K562 (cell line): ENCODE data around the gene NLRX1. TPM values are rescaled to one million over a fixed set of nuclear protein-coding genes. Genes with fewer than 3 reads are reported as not detected.

Source experiments
- ADNP ChIP-seq: fragments of 200-800 bp; sonication (Bioruptor generic); IDR thresholded peaks from 2 replicates; pipeline ENCODE4 v1.6.1; 2016; ENCODE audit warnings: missing genetic modification characterization, missing compliant biosample characterization
- CBX5 ChIP-seq: IDR thresholded peaks from 2 replicates; pipeline ENCODE4 v1.6.1; 2014; ENCODE audit warnings: low read depth, borderline replicate concordance
- DIDO1 ChIP-seq: fragments of 450-650 bp; IDR thresholded peaks from 2 replicates; pipeline ENCODE4 v1.6.1; 2016; ENCODE audit warnings: low read depth, missing biosample characterization, missing genetic modification characterization
- ELF1 ChIP-seq: fragments of 200-800 bp; sonication (Bioruptor generic); IDR thresholded peaks from 2 replicates; pipeline ENCODE4 v1.6.1; 2016; ENCODE audit warnings: missing genetic modification characterization, missing compliant biosample characterization
- JUN ChIP-seq, 2 experiments: sonication (generic) in 1 of 2; formaldehyde crosslinking in 1 of 2; IDR thresholded peaks; 2 replicates each; pipeline versions ENCODE4 v1.6.1 to v1.8.0; 2012 to 2022; ENCODE audit warnings: borderline replicate concordance in 2 of 2, mild to moderate bottlenecking in 2 of 2, improper control_type of control experiment in 1 of 2, low read depth in 1 of 2, low read length in 1 of 2, missing genetic modification reagents in 1 of 2
- KDM5B ChIP-seq: fragments of 200-600 bp; sonication (generic); IDR thresholded peaks from 2 replicates; pipeline ENCODE4 v1.6.1; 2012; ENCODE audit warnings: low read depth, mild to moderate bottlenecking, moderate library complexity, low read length, control low read depth, inconsistent platforms; ENCODE audit not compliant: insufficient replicate concordance
- NEUROD1 ChIP-seq: fragments of 150-350 bp; IDR thresholded peaks from 2 replicates; pipeline ENCODE4 v1.6.1; 2014; ENCODE audit warnings: borderline replicate concordance, low read length, low read depth; ENCODE audit not compliant: partially characterized antibody
- PPARD ChIP-seq: fragments of 250-450 bp; sonication (Bioruptor Pico); IDR thresholded peaks from 2 replicates; pipeline ENCODE4 v1.8.0; 2022; ENCODE audit warnings: inconsistent platforms, mild to moderate bottlenecking, moderate library complexity
- ZNF165 ChIP-seq: fragments of 250-450 bp; sonication (Bioruptor Pico); IDR thresholded peaks from 2 replicates; pipeline ENCODE4 v1.4.0; 2020; ENCODE audit warnings: borderline replicate concordance
- ZNF184 ChIP-seq: sonication (generic); formaldehyde crosslinking; IDR thresholded peaks from 2 replicates; pipeline ENCODE4 v1.5.0; 2020; ENCODE audit warnings: missing genetic modification reagents
- ZNF57 ChIP-seq: fragments of 450-650 bp; formaldehyde crosslinking; IDR thresholded peaks from 2 replicates; pipeline ENCODE4 v1.4.0; 2020; ENCODE audit warnings: mild to moderate bottlenecking, moderate library complexity
- polyA plus RNA-seq, 8 experiments: library from polyadenylated mRNA; depleted of rRNA in 4 of 8; stranded (reverse) in 5 of 8; unstranded in 3 of 8; fragments of >200 nt; fragmentation: Nextera tagmentation in 2 of 8; fragmentation: Illumina TruSeq in 1 of 8; extraction: Ambion mirVana in 2 of 8; extraction: Trizol in 1 of 8; gene quantifications; 2 replicates each; pipeline versions ENCODE4 v1.2.1 to v1.2.3, GENCODE V29; 2011 to 2014; ENCODE audit warnings: inconsistent platforms in 1 of 8, missing spikeins in 1 of 8
- total RNA-seq, 7 experiments: library from RNA; depleted of rRNA in 6 of 7; stranded (reverse); fragments of >200 nt in 6 of 7; fragmentation: Illumina TruSeq in 2 of 7; extraction: Trizol in 2 of 7; gene quantifications; 2 replicates each; pipeline versions ENCODE4 v1.2.1 to v1.2.3, GENCODE V29; 2011 to 2021; ENCODE audit warnings: low replicate concordance in 1 of 7
- TF ChIP-seq, protein P1 (sequence below): fragments of 250-450 bp; sonication (Bioruptor Pico); IDR thresholded peaks from 2 replicates; pipeline ENCODE4 v1.4.0; 2020; ENCODE audit warnings: mild to moderate bottlenecking, moderate library complexity
- TF ChIP-seq, protein P2 (sequence below), 2 experiments: fragments of 450-650 bp; formaldehyde crosslinking in 1 of 2; IDR thresholded peaks; 2 replicates each; pipeline versions ENCODE4 v1.4.0 to v1.6.1; 2014 to 2020; ENCODE audit warnings: mild to moderate bottlenecking in 2 of 2, borderline replicate concordance in 1 of 2, low read depth in 1 of 2
- TF ChIP-seq, protein P3 (sequence below): fragments of 450-650 bp; formaldehyde crosslinking; IDR thresholded peaks from 2 replicates; pipeline ENCODE4 v1.4.0; 2020; ENCODE audit warnings: mild to moderate bottlenecking, mixed read lengths

The NLRX1 gene
- total and polyA plus RNA-seq, 9 of the 15 experiments (the other 6 are each of a cell fraction or from before 2014, with no cell fraction given): 0.04 to 2.3 (median 0.69) TPM

DNA sequence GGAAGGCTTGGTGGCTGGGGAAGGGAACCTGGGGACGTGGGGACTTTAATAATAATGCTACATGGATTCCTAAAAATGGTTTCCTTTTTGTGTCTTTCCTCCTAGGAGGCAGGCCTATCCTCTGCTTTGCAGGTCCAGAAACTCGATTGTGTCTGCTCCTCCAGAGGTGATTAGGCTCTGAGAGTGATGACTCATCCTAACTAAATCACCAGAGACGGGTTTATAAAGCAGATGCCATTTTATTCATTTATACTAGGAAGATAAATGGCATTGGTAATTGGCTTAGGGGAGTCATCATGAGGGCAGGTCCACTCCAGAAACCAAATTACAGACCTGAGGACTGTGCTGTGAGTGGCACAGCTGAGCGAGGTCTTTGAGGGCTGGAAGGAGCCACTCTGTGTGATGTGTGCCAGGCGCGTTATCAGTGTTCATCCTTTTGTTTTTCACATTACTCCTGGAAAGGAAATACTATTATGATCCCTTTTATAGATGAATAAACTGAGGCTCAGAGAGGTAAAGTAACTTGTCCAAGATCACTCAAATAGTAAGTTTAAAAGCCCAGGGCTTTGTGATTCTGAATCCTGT, 7.1 kb downstream of the NLRX1 start (continued):
- TF ChIP-seq JUN (IDR thresholded peaks at IDR 0.05; ENCODE audit: borderline replicate concordance, low read depth, low read length) (peak; percentile 57), JUN (CRISPR knock-in tag; IDR thresholded peaks at IDR 0.05; ENCODE audit: borderline replicate concordance) (no peak), KDM5B (no peak), CBX5 (no peak), DIDO1 (tag) (no peak), ADNP (tag) (no peak), NEUROD1 (no peak), ELF1 (tag) (no peak), ZNF57 (CRISPR knock-in tag) (no peak), PPARD (CRISPR knock-in tag) (no peak), ZNF165 (CRISPR knock-in tag) (no peak), ZNF184 (CRISPR knock-in tag) (no peak)
- TF ChIP-seq, protein P1, sequence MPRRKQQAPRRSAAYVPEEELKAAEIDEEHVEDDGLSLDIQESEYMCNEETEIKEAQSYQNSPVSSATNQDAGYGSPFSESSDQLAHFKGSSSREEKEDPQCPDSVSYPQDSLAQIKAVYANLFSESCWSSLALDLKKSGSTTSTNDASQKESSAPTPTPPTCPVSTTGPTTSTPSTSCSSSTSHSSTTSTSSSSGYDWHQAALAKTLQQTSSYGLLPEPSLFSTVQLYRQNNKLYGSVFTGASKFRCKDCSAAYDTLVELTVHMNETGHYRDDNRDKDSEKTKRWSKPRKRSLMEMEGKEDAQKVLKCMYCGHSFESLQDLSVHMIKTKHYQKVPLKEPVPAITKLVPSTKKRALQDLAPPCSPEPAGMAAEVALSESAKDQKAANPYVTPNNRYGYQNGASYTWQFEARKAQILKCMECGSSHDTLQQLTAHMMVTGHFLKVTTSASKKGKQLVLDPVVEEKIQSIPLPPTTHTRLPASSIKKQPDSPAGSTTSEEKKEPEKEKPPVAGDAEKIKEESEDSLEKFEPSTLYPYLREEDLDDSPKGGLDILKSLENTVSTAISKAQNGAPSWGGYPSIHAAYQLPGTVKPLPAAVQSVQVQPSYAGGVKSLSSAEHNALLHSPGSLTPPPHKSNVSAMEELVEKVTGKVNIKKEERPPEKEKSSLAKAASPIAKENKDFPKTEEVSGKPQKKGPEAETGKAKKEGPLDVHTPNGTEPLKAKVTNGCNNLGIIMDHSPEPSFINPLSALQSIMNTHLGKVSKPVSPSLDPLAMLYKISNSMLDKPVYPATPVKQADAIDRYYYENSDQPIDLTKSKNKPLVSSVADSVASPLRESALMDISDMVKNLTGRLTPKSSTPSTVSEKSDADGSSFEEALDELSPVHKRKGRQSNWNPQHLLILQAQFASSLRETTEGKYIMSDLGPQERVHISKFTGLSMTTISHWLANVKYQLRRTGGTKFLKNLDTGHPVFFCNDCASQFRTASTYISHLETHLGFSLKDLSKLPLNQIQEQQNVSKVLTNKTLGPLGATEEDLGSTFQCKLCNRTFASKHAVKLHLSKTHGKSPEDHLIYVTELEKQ: no peak
- TF ChIP-seq, protein P2, sequence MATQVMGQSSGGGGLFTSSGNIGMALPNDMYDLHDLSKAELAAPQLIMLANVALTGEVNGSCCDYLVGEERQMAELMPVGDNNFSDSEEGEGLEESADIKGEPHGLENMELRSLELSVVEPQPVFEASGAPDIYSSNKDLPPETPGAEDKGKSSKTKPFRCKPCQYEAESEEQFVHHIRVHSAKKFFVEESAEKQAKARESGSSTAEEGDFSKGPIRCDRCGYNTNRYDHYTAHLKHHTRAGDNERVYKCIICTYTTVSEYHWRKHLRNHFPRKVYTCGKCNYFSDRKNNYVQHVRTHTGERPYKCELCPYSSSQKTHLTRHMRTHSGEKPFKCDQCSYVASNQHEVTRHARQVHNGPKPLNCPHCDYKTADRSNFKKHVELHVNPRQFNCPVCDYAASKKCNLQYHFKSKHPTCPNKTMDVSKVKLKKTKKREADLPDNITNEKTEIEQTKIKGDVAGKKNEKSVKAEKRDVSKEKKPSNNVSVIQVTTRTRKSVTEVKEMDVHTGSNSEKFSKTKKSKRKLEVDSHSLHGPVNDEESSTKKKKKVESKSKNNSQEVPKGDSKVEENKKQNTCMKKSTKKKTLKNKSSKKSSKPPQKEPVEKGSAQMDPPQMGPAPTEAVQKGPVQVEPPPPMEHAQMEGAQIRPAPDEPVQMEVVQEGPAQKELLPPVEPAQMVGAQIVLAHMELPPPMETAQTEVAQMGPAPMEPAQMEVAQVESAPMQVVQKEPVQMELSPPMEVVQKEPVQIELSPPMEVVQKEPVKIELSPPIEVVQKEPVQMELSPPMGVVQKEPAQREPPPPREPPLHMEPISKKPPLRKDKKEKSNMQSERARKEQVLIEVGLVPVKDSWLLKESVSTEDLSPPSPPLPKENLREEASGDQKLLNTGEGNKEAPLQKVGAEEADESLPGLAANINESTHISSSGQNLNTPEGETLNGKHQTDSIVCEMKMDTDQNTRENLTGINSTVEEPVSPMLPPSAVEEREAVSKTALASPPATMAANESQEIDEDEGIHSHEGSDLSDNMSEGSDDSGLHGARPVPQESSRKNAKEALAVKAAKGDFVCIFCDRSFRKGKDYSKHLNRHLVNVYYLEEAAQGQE (IDR thresholded peaks at IDR 0.05; ENCODE audit: borderline replicate concordance): no peak
- TF ChIP-seq, protein P2 (CRISPR knock-in tag; IDR thresholded peaks at IDR 0.05; ENCODE audit: low read depth): no peak
- TF ChIP-seq, protein P3, sequence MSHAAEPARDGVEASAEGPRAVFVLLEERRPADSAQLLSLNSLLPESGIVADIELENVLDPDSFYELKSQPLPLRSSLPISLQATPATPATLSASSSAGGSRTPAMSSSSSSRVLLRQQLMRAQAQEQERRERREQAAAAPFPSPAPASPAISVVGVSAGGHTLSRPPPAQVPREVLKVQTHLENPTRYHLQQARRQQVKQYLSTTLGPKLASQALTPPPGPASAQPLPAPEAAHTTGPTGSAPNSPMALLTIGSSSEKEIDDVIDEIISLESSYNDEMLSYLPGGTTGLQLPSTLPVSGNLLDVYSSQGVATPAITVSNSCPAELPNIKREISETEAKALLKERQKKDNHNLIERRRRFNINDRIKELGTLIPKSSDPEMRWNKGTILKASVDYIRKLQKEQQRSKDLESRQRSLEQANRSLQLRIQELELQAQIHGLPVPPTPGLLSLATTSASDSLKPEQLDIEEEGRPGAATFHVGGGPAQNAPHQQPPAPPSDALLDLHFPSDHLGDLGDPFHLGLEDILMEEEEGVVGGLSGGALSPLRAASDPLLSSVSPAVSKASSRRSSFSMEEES (CRISPR knock-in tag): no peak
